GM12878 (cell line): ENCODE results near the gene SLC38A8. TPM values are rescaled to one million over a fixed set of nuclear protein-coding genes. Genes with fewer than 3 reads are reported as not detected.

Experiments
- ATAC-seq: fragments of 200-7000 bp; cut with Tn5 transposase; 3 replicates; pipeline ENCODE4 v1.9.1; 2020; ENCODE audit warnings: mild to moderate bottlenecking, moderate library complexity
- BruUV-seq: library from RNA; stranded (reverse); fragments of 400-500 nt; replicated peaks from 2 replicates; lab custom pipeline; 2021; lab: Mats Ljungman, UMichigan
- CTCF ChIA-PET: fragments of 300-600 bp; sonication (Branson Sonifier 250); formaldehyde crosslinking; extraction: SDS; loops from one replicate; lab custom pipeline; 2021; ENCODE audit warnings: inconsistent platforms; lab: Yijun Ruan, JAX
- POLR2A ChIA-PET: fragments of 350-600 bp; formaldehyde crosslinking; extraction: SDS; loops from one replicate; lab custom pipeline; 2021; ENCODE audit warnings: inconsistent platforms; lab: Charles Lee
- RAD21 ChIA-PET: fragments of 300-600 bp; sonication (Branson Sonifier 250); formaldehyde crosslinking; loops from one replicate; lab custom pipeline; 2023; ENCODE audit warnings: antibody characterized with exemption; ENCODE audit not compliant: unreplicated experiment; lab: Charles Lee
- SMC1A ChIA-PET: fragments of 300-600 bp; sonication (Branson Sonifier 250); formaldehyde crosslinking; loops from one replicate; lab custom pipeline; 2023; ENCODE audit not compliant: unreplicated experiment, uncharacterized antibody; lab: Charles Lee
- DNase-seq: peaks from one replicate; pipeline ENCODE4 v3.0.0-alpha.2; 2011; ENCODE audit warnings: low read depth, low spot score
- FAIRE-seq: peaks from 3 replicates; lab custom pipeline; 2011; peaks lifted over from hg19 to GRCh38; lab: Jason Lieb, UNC
- H2AFZ ChIP-seq: 2 replicates; pipeline ENCODE4 v1.6.0; 2011; ENCODE audit warnings: low read depth, low read length, control low read depth; ENCODE audit not compliant: control insufficient read depth
- H3K27ac ChIP-seq: 2 replicates; pipeline ENCODE4 v1.5.1; 2011; ENCODE audit warnings: control low read depth; ENCODE audit not compliant: control insufficient read depth, insufficient read depth
- H3K27me3 ChIP-seq, 2 experiments: replicated peaks in 1 of 2; 2 replicates each; pipeline versions ENCODE4 v1.6.0 to v1.6.1; 2011; ENCODE audit warnings: low read length in 1 of 2; ENCODE audit not compliant: control insufficient read depth in 2 of 2, insufficient read depth in 2 of 2
- H3K36me3 ChIP-seq, 2 experiments: 2 replicates each; pipeline ENCODE4 v1.5.1; 2011; ENCODE audit warnings: low read length in 1 of 2; ENCODE audit not compliant: control insufficient read depth in 2 of 2, insufficient read depth in 2 of 2
- H3K4me1 ChIP-seq: 2 replicates; pipeline ENCODE4 v1.6.1; 2011; ENCODE audit warnings: mild to moderate bottlenecking, low read length, moderate library complexity, mixed read lengths; ENCODE audit not compliant: control insufficient read depth, insufficient read depth
- H3K4me2 ChIP-seq: 2 replicates; pipeline ENCODE4 v1.6.0; 2011; ENCODE audit warnings: control low read depth; ENCODE audit not compliant: control insufficient read depth, insufficient read depth
- H3K4me3 ChIP-seq: fragments of 200-600 bp; sonication (generic); 2 replicates; pipeline ENCODE4 v1.5.1; 2016
- H3K79me2 ChIP-seq: 2 replicates; pipeline ENCODE4 v1.6.0; 2011; ENCODE audit warnings: low read length; ENCODE audit not compliant: control insufficient read depth, insufficient read depth
- H3K9ac ChIP-seq: 2 replicates; pipeline ENCODE4 v1.8.0; 2011; ENCODE audit warnings: low read length, control low read depth, mixed read lengths; ENCODE audit not compliant: control insufficient read depth, insufficient read depth
- H3K9me3 ChIP-seq: replicated peaks from 3 replicates; pipeline ENCODE4 v1.5.1; 2011; ENCODE audit warnings: mild to moderate bottlenecking, low read length; ENCODE audit not compliant: control insufficient read depth, insufficient read depth
- H4K20me1 ChIP-seq: 2 replicates; pipeline ENCODE4 v1.6.0; 2011; ENCODE audit not compliant: control insufficient read depth, insufficient read depth
- BHLHE40 ChIP-seq, 2 experiments: fragments of 450-650 bp in 1 of 2; IDR thresholded peaks; 2 replicates each; pipeline ENCODE4 v1.6.1; 2011 to 2017; ENCODE audit warnings: low read depth in 2 of 2, borderline replicate concordance in 1 of 2, improper control_type of control experiment in 1 of 2, low read length in 1 of 2, mild to moderate bottlenecking in 1 of 2
- BMI1 ChIP-seq: fragments of 450-650 bp; IDR thresholded peaks from 2 replicates; pipeline ENCODE4 v1.6.1; 2016; ENCODE audit warnings: mild to moderate bottlenecking, moderate library complexity, borderline replicate concordance
- DPF2 ChIP-seq: fragments of 450-650 bp; IDR thresholded peaks from 2 replicates; pipeline ENCODE4 v1.6.1; 2017; ENCODE audit warnings: mild to moderate bottlenecking
- EED ChIP-seq: sonication (generic); IDR thresholded peaks from 2 replicates; pipeline ENCODE4 v1.6.1; 2016; ENCODE audit warnings: antibody characterized with exemption, low read depth
- EZH2 ChIP-seq: IDR thresholded peaks from 2 replicates; pipeline ENCODE4 v1.6.1; 2012; ENCODE audit warnings: low read depth, mild to moderate bottlenecking, control low read depth, inconsistent platforms, low read length, borderline replicate concordance; ENCODE audit not compliant: control insufficient read depth
- FOS ChIP-seq: IDR thresholded peaks from 3 replicates; pipeline ENCODE4 v1.6.1; 2011; ENCODE audit warnings: borderline replicate concordance; ENCODE audit not compliant: insufficient read length; ENCODE audit errors: extremely low read depth
- FOXK2 ChIP-seq: fragments of 450-650 bp; IDR thresholded peaks from 2 replicates; pipeline ENCODE4 v1.6.1; 2017; ENCODE audit warnings: mild to moderate bottlenecking, moderate library complexity
- KDM1A ChIP-seq: fragments of 200-600 bp; sonication (generic); IDR thresholded peaks from 2 replicates; pipeline ENCODE4 v1.6.1; 2016; ENCODE audit warnings: borderline replicate concordance
- MEF2B ChIP-seq: fragments of 450-650 bp; IDR thresholded peaks from 2 replicates; pipeline ENCODE4 v1.6.1; 2018; ENCODE audit warnings: mild to moderate bottlenecking, moderate library complexity; ENCODE audit not compliant: partially characterized antibody, poor library complexity, severe bottlenecking
- NR2C2 ChIP-seq: IDR thresholded peaks from 2 replicates; pipeline ENCODE4 v1.6.1; 2011; ENCODE audit warnings: borderline replicate concordance, low read depth; ENCODE audit not compliant: control insufficient read depth, insufficient read length
- PAX5 ChIP-seq: IDR thresholded peaks from 2 replicates; pipeline ENCODE4 v1.6.1; 2011; ENCODE audit warnings: low read depth, low read length, borderline replicate concordance
- POLR2AphosphoS5 ChIP-seq: IDR thresholded peaks from 2 replicates; pipeline ENCODE4 v1.6.1; 2011; ENCODE audit warnings: mild to moderate bottlenecking, low read length, inconsistent platforms
- RELA ChIP-seq: fragments of 450-650 bp; IDR thresholded peaks from 2 replicates; pipeline ENCODE4 v1.8.0; 2014; ENCODE audit warnings: borderline replicate concordance; ENCODE audit not compliant: partially characterized antibody
- SUZ12 ChIP-seq: fragments of 200-600 bp; sonication (generic); IDR thresholded peaks from one replicate; pipeline ENCODE4 v1.6.1; 2018; ENCODE audit warnings: antibody characterized with exemption, mild to moderate bottlenecking; ENCODE audit not compliant: unreplicated experiment
- WRNIP1 ChIP-seq: IDR thresholded peaks from 2 replicates; pipeline ENCODE4 v1.6.1; 2011; ENCODE audit warnings: low read depth, low read length, improper control_type of control experiment, borderline replicate concordance
- WGBS: methylation state at CpG from one replicate; pipeline ENCODE4 v1.1.6; 2016; ENCODE audit warnings: low lambda C conversion rate; ENCODE audit not compliant: insufficient replicate concordance, insufficient coverage; ENCODE audit errors: missing lambda C conversion rate; 5-methylcytosine and 5-hydroxymethylcytosine counted together
- in situ Hi-C: fragments of 300-500 bp; cut with MboI; formaldehyde crosslinking; loops from 9 replicates; pipeline ENCODE4 v1.14.3; 2018; ENCODE audit warnings: mixed read lengths
- intact Hi-C: fragments of 100-400 bp; cut with micrococcal nuclease; formaldehyde crosslinking; loops from one replicate; pipeline ENCODE4 v1.14.2; 2022; ENCODE audit not compliant: unreplicated experiment
- polyA plus RNA-seq, 11 experiments: library from polyadenylated mRNA; depleted of rRNA in 4 of 11; unstranded in 6 of 11; stranded (reverse) in 5 of 11; fragments of >200 nt; fragmentation: Nextera tagmentation in 4 of 11; fragmentation: Illumina TruSeq in 1 of 11; extraction: Ambion mirVana in 4 of 11; extraction: Trizol in 1 of 11; gene quantifications; 1 replicate in 1 of 11; 2 replicates in 10 of 11; pipeline versions ENCODE4 v1.2.1 to v1.2.3, GENCODE V29; 2011 to 2016; ENCODE audit warnings: inconsistent platforms in 2 of 11, missing spikeins in 2 of 11, low read depth in 1 of 11
- total RNA-seq, 4 experiments: library from RNA; depleted of rRNA in 3 of 4; stranded (reverse); fragments of >200 nt in 3 of 4; fragmentation: Illumina TruSeq in 1 of 4; extraction: Trizol in 1 of 4; gene quantifications; 2 replicates each; pipeline versions ENCODE4 v1.2.1 to v1.2.3, GENCODE V29; 2013 to 2021
- TF ChIP-seq, protein P1 (sequence below): fragments of 450-650 bp; IDR thresholded peaks from 2 replicates; pipeline ENCODE4 v1.6.1; 2017; ENCODE audit warnings: borderline replicate concordance
- TF ChIP-seq, protein P2 (sequence below): IDR thresholded peaks from 2 replicates; pipeline ENCODE4 v1.6.1; 2011; ENCODE audit warnings: low read depth, mild to moderate bottlenecking, low read length, moderate library complexity, borderline replicate concordance; ENCODE audit errors: extremely low read depth
- TF ChIP-seq, protein P3 (sequence below): fragments of 450-650 bp; conservative IDR thresholded peaks from 2 replicates; pipeline ENCODE4 v1.6.1; 2017; ENCODE audit warnings: mild to moderate bottlenecking, moderate library complexity

Gene SLC38A8
- total and polyA plus RNA-seq, 10 of the 15 experiments (the other 5 are each of a cell fraction or from before 2014, with no cell fraction given), result not detected

DNA sequence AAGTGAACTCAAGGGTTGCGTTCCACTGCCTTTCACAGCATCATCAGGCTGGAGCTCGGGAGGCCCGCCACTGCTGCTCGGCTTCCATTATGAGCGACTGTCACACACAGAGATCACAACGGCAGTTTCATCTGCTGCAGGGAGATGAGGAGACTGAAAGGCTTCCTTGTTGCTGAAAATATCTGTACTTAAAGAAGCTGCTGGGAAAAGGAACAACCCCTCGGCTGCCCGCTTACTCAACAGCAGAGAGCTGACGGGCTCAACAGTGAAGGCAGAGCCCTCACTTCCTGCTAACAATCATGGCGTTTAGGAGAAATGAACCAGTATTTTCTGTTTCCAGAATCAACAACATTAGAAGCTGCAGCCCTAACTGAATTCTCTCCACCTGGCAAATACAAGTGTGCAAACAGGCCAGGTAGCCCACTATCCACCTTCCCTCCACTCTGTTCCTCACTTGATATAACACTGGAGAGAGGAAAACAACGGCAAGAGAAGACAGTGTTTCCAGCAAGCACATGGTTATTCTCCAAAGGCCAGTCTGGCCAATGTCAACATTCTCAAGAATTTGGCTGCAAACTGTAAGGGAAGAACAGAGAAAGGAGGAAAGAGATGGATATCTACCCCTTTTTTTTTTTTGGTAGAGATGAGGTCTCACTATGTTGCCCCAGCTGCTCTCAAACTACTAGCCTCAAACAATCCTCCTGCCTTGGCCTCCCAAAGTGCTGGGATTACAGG lies 40.4 kb upstream of the SLC38A8 start (continued):
- TF ChIP-seq BHLHE40 (IDR thresholded peaks at IDR 0.05; ENCODE audit: borderline replicate concordance in 1 of 2, low read depth in 2 of 2, low read length in 1 of 2), result no peak
- TF ChIP-seq, protein P1, sequence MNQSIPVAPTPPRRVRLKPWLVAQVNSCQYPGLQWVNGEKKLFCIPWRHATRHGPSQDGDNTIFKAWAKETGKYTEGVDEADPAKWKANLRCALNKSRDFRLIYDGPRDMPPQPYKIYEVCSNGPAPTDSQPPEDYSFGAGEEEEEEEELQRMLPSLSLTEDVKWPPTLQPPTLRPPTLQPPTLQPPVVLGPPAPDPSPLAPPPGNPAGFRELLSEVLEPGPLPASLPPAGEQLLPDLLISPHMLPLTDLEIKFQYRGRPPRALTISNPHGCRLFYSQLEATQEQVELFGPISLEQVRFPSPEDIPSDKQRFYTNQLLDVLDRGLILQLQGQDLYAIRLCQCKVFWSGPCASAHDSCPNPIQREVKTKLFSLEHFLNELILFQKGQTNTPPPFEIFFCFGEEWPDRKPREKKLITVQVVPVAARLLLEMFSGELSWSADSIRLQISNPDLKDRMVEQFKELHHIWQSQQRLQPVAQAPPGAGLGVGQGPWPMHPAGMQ, result no peak

DNA sequence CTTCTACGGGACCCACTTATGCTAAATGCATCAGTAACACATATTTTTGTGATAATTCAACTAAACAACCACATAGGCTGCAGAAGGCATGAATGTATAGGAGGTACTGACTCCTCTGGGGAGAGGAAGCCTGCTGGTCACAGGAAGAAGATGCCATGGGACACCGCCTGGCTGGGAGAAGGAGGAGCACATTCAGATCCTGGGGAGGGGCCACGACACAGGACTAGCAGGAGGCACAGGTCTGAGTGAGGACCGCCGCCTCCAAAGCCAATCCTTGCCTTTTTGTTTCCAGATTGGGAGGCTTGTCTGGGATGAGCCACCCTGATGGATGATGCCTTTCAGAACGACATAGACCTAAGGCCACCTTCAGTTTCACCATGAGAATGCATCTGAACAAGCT lies 39.5 kb upstream of the SLC38A8 start:
- ChIA-PET CTCF (interaction anchor here (0.6 to 1.4 kb wide), 3 partner anchors 16 to 1537 kb away, joined by 3 to 4 read pairs (median 4); no protein-coding TSS in a partner anchor), POLR2A (no interaction called here), RAD21 (interaction anchor here (7.3 kb wide), 1 partner anchor 105 kb away, joined by 49 read pairs; the partner anchor contains the start of gene TAF1C), SMC1A (no interaction called here)
- FAIRE-seq, result no peak
- DNase-seq, result no peak
- Histone ChIP-seq H3K27me3 (no peaks in the 10 kb centered on the region), H3K4me1 (peaks cover 21% of the 10 kb centered on the region), H3K27ac (no peak overlapping the region), H2AFZ (no peak overlapping the region), H3K4me3 (no peak overlapping the region), H3K9me3 (no peaks in the 10 kb centered on the region), H3K79me2 (no peaks in the 10 kb centered on the region), H4K20me1 (no peaks in the 10 kb centered on the region), H3K36me3 (peaks cover 17 to 33% of the 10 kb centered on the region in 2 experiments), H3K9ac (no peak overlapping the region)
- intact Hi-C loops, result loop anchor here (5.0 kb wide), 1 partner anchor 405 kb away; no protein-coding TSS in a partner anchor
- ATAC-seq, result no peak
- in situ Hi-C loops, result no loop called here
- BruUV-seq, result no TSS peak
- TF ChIP-seq DPF2, result no peak
- no peak for TF ChIP-seq KDM1A
- no peak for TF ChIP-seq EED
- no peak for TF ChIP-seq RELA
- no peak for TF ChIP-seq FOXK2
- TF ChIP-seq POLR2AphosphoS5, result no peak
- no peak for TF ChIP-seq MEF2B
- TF ChIP-seq, protein P2, sequence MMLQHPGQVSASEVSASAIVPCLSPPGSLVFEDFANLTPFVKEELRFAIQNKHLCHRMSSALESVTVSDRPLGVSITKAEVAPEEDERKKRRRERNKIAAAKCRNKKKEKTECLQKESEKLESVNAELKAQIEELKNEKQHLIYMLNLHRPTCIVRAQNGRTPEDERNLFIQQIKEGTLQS, result no peak
- no peak for TF ChIP-seq EZH2
- TF ChIP-seq PAX5, result no peak
- TF ChIP-seq SUZ12, result no peak
- no peak for TF ChIP-seq FOS
- TF ChIP-seq NR2C2, result no peak
- TF ChIP-seq BMI1, result no peak
- TF ChIP-seq WRNIP1, result no peak
- TF ChIP-seq, protein P3, sequence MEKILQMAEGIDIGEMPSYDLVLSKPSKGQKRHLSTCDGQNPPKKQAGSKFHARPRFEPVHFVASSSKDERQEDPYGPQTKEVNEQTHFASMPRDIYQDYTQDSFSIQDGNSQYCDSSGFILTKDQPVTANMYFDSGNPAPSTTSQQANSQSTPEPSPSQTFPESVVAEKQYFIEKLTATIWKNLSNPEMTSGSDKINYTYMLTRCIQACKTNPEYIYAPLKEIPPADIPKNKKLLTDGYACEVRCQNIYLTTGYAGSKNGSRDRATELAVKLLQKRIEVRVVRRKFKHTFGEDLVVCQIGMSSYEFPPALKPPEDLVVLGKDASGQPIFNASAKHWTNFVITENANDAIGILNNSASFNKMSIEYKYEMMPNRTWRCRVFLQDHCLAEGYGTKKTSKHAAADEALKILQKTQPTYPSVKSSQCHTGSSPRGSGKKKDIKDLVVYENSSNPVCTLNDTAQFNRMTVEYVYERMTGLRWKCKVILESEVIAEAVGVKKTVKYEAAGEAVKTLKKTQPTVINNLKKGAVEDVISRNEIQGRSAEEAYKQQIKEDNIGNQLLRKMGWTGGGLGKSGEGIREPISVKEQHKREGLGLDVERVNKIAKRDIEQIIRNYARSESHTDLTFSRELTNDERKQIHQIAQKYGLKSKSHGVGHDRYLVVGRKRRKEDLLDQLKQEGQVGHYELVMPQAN, result no peak
- TF ChIP-seq, all 136 proteins: peak for 0
- WGBS, result 89% methylated on average over 6 of the region's 6 CpGs
- no peak overlapping the region for H3K4me2 ChIP-seq
